Right forelimb (tissue), 1 donor: ENCODE measurements around the gene EFNA5.

Experiments used
- DNase-seq: peaks from one replicate; pipeline ENCODE4 v3.0.0-alpha.2; 2018

Gene EFNA5

DNA sequence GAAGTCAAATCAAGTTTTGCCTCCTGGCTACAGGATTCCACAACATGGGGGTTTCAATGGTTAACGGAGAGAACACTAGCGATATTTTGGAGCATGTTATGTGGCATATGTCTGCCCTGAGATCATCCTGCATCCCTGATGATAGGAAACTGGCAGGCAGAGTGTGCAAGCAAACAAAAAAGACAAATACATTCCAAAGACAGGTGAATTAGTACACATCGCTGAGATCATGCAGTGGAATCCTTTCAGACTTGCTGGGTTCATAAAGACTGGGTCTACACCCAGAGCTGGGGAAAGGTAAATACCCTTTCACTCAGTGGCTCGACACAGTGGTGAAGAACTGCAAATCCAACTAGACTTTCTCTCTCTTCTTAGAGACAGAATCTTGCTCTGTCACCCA, 286.5 kb downstream of the EFNA5 start:
- DNase-seq = no peak

DNA sequence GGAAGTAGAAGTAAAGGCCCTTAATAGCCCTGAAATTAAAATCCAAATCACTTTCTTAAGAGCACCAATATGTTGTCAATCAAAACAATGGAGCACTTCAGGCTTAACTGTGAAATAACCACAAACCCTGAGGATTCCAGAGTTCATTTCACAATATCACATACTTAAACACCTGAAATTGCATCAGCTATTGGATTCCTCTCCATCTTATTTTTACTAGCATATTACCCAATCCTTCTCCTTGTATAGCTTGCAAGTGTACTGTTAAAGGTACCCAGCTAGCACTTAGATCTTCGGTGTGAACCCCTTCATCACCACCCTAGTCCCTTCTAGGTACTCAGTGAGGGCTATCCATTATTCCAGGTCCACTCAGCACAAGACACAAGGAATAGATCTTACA, 287.3 kb downstream of the EFNA5 start:
- no peak for DNase-seq

DNA sequence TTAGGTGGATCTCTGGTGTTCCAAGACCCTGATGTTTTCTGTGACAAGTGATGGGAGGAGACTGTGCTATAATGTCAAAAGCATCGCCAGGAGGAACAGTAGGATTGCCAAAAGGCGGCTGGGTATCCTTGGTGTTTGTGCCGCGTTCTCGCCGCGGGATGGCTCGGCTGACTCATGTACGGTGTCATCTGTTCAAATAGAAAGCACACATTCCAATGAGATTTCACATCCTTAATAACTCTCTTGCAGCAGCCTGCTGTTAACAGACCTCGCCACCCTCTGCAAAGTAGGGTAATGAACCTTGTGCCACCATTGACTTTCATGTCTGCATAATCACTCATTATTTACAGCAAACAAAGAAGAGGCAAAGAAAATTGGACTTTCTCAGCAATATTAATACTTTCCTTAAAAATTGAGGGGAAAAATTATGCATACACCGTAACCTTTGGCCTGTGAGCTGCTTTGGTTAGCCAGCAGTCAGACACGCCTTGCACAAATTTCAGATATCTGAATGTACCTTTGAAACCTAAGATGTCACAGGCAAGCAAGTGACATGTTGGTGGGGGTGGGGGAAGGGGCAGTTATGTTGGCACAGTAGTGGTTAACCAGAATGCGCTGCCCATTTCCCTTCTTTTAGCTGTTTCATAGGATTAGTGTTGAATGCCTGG, 289.4 kb downstream of the EFNA5 start:
- no peak for DNase-seq

DNA sequence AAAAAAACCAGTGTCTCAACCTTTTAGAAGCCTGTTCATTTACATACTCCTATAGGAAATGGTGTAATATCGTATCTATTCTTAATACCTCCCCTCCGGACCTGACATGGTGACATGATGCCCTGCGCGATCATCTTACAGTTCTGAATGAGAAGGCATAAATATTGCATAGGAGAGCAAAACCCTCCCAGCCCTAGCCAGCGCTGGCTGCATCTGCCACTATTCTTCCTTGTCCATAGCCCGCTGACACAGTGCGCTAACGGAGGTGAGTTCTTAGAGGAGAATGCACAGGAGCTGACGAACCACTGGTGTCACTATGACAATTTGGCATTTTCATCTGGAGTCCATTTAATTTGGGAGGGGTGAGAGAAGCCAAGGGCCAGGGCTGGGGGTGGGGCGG, 290.1 kb downstream of the EFNA5 start:
- no peak for DNase-seq

DNA sequence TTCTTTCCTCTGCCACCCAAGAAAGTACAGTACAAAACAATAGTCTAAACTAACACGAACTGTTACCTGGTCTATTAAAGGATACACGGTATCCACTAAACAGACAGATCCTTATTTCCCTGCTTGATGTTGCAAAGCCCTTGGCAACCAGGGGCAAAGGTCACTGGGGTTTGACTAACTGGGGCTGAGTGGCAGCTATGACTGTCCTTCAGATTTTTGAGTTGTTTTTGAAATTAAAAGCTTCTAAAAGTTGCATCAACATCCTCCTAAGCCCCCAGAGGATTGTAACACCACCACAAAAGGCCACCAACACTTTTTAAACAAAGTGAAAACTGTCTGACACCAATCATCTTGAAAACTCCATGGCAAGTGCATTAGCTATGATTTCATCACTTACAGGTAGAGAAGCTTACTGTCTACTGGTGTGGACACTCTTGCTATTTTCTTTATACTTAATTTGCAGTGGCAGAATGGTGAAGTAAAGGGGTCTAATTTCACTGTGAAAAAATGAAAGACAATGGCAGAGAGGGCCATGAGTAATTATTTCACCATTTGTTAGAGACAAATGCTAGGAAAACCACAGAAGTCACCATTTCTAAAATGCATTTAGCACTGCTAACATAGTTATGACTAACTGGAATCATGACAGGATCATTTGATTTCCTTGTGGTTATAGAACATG, 292.4 kb downstream of the EFNA5 start:
- no peak for DNase-seq

DNA sequence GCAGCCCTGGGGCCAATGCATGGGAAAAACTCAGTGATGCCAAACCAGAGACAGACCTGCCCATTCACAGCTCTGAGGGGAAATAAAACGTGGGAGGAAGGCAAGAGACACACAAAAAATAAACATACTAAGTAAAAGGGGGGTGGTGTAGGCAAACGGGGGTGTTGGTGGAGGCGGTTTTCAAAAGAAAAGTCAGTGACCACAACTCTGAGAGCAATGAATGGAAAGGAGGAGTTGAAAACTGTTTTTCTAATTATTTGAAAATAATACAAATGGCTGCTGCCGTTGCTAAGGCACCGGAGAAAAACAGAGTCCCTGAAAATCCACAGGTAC, 293.5 kb downstream of the EFNA5 start:
- no peak for DNase-seq

DNA sequence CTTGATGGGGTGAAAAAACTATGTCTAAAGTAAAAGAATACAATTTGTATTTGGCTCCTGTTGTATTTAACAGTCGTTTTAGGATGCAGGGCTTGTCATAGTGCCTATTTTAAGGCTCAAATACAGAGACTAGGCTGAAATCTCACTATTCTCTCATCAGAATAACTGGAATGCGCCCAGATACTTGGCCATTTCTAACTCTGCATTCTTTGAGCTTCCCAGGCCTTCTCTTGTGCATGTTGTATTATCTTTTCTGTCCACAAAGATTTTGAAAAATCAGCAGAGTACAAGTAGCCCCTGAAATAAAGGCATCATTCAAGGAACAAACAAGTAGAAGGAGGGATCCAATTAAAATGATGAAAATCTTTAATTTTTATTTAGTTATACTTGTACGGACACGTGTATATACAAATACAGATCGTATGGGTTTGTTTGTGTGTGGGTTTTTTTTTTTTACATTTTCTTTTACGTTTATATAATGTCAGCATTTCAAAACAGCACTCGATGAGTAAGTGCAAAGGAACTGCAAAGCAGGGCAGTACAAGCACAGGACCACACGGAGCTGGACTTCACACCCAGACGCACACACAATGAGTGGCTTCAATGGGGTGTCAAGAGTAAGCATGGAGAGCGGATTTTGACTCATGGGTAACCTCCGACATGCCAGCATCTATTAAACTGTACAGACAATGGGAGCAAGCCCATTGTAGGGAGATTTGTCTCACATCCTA, 294.0 kb downstream of the EFNA5 start:
- no peak for DNase-seq

DNA sequence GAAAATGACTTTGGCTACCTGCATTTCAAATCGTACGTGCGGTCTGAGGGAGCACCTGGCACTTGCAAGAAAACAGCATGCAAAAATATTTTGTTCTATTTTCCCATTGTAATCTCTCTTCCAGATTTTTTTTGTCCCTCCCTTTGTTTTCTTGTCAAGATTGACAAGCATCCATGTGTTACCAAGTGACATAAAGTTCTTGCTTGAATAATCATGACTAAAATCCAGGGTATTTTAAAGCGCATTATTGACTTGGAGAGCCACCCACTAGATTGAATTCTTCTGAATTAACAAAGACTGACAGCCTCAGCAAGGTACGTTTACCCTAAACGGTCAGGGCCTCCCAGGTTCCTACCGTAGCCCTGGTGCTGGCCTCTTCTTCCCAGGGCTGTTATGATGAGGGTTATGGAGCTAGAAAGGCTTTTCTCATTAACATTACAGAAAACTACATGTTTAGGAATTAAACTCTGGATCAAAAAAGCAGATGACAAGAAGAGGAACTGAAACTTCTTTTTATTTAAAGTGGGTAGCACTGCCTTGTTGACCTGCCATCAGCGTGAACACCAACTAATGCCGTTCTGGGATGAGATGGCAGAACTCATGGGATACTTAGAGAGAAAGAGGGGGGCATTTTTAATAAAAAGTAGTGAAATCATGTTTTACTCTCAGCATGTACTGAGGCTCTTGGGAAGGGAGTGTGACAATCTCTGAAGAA, 297.0 kb downstream of the EFNA5 start:
- no peak for DNase-seq

DNA sequence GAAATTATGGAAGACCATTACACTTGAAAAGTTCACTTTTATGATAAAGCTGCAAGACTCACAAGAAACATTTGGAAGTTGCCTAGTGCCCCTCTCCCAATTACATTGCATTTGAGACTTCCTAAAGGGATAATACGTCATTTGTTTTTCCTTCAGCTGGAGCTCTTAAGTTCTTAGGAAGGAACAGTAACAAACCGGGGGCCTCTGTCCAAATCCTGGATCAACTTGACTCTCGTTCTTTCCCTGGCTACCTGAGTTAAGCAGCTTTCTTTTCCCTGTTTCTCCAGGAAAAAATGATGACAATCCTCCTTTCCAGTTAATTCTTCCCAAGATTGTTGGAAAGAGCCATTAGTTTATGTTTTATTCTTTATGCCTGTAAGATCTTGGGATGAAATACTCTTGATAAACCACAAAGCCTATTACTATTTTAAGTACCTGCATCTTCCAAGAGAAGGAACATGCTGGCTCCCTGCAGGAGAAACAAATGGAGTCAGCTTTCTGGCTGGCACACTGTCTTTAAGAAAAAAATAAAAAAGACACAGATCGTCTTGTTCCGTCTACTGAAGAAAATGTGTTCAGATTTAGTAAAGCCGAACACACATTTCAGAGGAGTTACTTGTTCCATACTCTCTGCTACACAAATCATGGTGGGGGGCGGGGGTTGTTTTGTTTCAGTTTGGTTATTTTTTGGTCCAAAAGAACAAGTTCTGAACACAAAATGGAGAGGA, 297.9 kb downstream of the EFNA5 start:
- DNase-seq = no peak

DNA sequence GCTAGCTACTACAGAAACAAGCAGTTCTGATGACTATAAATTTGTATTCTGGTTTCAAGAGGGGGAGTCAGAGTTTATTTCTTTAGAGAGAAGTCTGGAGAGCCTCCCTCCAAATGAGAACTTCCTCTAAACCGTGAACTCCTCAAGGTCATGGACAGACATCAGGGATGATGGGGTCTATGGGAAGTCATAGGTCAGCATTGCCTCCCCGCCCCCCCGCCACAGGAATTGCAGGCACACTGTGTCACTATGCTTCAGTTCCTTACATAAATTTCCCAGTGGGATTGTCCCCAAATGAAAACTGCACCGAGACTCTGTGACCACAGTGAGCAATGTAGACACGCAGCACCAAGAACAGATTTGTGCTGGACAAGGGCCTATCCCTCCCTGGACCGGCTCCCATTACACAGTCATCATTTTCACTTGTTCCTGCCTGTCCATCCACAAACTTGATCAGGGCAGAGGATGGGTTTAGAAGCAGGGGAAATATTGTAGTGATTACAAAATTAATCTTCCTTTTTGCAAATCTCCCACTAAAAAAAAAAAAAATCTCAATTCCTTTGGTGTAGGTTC, 300.3 kb downstream of the EFNA5 start:
- no peak for DNase-seq

DNA sequence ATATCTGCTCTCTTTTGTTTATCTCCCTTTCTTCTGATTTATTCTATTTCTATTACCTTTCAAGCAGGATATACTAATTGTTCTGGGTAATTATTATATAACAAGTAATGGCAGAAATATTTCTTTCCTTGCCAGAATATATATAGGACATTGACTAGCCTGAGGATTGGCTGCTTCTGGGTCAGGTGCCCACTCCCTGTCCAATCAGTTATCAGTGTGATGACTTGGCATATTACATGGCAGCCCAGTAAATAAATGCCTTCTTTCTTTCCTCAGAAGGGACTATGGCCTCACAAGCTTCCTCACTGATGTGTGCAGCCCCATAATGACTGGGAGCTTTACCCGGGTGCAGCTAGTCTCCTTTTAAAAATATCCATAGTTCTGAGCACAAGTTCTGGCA, 301.1 kb downstream of the EFNA5 start:
- no peak for DNase-seq

DNA sequence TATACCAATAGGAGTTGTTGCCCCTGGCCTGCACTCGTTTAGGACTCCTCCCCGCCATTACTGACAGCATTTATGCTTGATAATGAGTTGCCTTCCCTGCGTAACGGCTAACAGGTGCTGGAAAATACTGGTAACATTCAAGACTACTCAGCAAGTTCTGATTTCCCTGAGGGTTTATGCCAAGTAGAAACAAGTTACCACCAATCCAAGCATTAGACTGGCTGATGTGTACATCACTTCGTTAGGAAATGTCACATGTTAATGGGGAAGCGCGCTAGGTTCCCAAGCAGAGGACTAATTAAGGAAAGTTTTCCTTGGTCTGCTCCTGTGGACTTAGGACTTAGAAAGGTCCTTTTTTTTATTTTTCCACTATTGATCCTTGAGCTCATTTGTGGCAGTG, 302.1 kb downstream of the EFNA5 start:
- DNase-seq = no peak

DNA sequence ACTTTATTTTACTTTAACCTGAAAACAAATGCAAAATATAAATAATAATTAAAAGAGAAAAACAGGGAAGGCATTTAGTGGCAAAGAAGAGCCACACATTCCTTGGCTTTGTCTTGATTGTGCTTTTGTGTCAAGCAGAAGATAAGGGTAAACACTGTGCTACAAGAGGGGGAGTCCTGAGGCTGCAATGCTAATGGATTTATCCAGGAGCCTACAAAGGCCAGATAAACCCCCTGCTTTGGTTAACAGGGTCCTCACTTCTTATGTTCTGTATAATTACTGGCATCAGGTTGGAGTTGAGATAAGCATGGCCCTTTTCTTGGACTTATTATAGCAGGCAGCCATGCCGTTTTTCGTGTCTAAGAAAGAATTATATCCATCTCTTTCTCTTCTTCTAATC, 302.8 kb downstream of the EFNA5 start:
- DNase-seq = no peak

DNA sequence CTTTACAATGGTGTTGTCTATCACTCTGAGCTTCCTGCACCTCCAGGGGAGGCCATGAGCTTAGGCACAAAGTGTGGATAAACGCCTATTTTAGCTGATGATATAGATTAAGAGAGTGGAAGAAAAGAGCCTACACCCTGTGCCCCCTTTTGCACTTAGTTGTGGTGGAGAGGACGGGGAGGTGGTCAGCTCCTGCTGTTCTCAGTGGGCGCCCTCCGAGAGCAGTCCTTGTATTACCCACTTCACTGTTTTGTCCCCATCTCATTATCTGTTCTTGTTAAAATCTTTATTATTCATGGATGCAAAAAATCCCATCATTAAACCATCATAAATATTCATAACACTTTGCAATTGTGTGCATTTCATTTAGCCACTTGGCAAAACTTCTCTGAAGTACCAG, 303.3 kb downstream of the EFNA5 start:
- no peak for DNase-seq

DNA sequence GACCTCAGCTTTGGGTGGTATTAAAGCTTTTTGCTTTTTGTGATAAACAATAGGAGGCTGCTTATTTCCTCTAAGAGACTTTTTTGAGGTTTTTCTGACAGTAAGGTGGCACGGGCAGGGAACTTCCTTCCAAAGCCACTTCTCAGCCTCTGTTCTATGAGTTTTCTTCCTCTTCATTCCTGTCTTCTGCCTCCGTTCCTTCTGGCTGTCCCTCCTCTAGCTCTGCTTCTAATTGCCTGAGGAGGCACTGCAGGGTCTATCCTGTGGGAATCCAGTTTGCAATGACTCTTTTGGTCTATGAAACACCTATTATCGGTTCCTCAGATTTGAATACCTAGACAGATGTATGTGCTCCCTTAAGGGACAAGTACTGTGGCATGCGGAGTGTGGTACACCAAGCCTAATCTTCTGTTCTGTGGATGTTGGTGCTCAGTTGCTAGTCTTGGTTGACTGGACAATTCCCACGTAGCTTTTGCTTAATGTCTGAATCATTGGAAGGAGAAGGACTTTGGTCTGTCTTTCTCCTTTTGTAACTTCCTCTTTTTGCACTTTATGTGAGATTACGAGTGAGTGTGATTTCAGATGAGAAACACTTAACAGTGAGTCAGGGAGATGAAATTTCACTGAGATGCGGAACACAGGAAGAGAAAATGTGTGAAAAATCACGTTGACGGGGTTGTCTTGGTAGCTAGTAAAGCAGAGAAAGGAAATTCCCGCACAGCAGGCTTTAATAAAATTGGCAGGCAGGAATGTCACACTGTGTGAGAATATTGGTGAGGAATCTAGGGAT, 305.2 kb downstream of the EFNA5 start:
- no peak for DNase-seq

DNA sequence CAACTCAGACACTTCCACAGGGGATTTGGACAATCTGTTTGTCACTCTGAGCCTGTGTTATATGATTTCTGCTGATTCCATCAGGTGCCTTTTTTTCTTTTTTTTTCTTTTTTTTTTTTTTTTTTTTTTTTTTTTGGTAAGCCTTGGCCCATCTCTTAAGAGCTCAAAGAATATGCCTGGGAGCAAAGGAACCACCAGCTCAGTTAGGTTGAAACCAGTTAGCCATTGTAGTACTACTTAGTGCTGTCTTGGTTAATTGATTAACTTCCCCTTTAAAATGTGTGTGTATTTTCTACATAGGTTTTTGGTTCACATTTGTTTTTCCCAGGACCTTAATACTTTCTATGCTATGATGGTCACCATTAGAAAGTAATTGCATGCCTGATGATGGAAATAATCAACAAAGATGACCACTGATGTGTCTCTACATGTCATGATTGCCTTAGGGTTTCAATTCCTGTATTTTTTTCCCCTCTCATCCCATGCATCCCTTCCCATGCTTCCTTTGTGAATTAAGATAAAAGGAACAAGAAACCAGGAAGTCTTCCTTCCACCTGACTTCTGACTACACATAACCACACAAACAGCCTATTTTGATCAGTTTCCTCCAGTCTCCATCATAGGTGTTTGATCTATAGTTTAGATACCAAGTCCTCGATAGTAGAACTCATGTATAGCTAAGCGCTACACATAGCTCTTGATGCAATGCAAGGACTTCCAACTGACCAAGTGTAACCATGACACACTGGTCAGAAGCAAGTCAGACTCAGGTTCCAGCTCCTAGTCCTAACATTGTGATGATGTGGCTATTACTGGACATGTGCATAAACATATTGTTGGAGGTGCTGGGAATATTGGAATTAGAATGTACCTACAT, 306.1 kb downstream of the EFNA5 start:
- no peak for DNase-seq

DNA sequence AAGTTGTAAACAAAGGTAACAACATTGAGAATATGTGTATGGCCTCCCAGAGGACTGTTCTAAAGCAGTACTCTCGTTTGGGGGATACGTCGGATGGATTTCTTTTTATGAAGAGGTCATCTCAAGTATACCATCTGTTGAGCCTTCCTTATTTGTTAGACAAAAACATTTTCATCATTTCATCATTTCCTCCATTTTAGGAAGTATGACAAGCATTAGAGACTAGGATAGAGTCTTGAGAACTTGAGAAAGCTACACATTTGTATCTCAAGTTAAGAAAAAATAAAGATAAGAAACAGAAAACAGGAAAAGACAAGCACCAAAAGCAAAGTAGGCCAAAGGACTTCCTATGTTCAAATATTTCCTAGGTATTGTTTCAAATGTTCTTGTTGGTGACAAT, 307.0 kb downstream of the EFNA5 start:
- DNase-seq = no peak

DNA sequence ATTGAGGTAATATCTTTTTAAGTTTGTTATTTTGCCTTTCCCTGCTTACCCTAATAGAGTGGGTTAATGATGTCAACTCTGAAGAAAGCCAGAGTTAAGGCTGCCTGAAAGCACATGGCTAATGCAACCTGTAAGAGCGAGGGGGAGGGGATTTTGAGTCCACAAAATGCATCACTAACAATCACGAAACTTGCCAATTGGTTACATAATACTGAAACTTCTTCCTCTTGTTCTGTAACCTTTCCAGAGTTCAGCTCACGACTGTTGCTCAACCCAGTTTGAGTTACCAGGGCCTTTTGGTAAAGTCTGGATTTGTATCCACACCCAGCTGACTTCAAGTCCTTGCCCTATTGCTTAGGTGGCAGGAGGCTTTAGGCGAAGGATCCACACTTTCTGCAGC, 308.8 kb downstream of the EFNA5 start:
- DNase-seq = no peak

DNA sequence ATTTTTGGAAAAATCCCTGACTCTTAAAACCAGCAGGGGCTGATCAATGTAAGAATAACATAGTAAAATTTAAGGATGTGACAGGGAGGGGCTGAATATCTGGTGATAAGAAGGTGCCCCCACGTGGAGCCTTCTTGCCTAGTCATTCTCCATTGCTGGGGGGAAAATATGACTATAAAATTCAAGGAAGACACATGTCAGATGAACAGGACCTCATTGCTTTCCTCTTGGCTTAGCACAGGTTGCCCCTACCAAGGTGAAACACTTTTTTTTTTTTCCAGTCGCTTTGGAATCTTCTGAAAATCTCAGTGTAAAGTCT, 310.9 kb downstream of the EFNA5 start:
- DNase-seq = no peak

DNA sequence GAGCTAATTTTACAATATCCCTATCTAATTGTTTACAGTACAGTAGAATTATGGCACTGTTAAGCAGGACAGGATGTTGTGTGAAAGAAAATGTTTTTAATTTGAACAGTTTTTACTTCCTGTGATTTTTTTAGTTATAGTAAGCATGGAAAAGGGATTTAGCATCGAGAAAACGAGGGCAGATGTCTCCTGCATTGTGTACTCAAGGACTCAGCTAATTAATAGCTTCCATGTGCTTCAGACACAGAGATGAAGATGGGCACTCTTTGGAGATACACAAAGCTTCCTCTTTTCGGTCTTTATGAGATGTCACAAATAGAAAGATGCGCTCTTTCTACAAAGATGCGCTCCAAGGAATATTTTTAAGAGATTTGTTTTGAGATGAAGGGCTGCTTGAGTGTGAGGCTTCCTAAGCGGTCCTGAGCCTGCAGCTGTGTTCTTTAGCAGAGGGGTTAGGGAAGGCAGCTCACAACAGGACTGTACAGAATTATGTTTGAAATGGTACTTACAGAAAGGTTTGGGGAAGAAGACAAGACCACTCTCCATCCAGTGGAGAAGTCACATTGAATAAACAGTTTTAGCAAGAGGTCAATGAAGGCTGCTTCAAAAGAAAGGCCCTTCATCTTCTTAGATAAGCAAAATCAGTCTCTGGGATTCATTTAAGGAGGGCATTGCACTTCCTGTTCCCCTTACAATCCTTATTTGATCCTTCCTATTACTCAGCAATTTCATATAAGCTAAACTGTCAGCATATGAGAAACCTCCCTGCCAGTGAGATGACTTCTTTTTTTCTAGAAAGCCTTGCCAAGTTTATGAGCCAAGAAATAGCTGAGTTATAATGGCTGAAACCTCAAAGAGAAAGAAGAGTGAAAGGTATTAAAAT, 311.5 kb downstream of the EFNA5 start:
- DNase-seq = no peak
